ENCODE data around the gene CLNK. TPM values are rescaled to one million over a fixed set of nuclear protein-coding genes. Genes with fewer than 3 reads are reported as not detected.
A peak's percentile ranks its signal among the peaks of the same experiment; 100 is the strongest.

The CLNK gene
- total RNA-seq, 1 experiment from 2014 or later: not detected

DNA sequence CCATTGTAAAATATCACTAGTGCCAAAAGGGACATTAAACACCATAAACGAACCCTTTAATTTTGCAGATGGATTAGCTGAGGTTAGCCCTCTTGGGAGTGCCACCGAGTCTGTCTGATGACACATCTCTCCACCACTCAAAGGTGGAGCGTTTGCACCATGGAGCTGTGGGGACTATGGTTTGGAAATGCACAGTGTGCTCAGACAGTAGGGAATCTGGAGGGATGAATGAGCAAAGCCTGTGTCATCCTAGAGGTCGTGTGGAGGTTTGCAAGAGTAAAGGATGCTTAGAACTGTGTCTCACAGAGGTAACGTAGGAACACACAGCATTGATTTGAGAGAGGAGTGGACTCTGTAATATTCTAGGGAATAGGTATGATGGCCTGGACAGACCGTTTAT is 93.7 kb downstream of the CLNK start:
- H3K27ac ChIP-seq (ENCODE audit: low read depth, low read length): no peak overlapping the region
- ChIA-PET CTCF (no interaction called here), RAD21 (ENCODE audit: low non-redundant PET in 1 of 2, low total read pairs in 2 of 2, uncharacterized antibody in 2 of 2, unreplicated experiment in 2 of 2) (no interaction called here), POLR2A (no interaction called here)
- DNase-seq (ENCODE audit: low read depth, low spot score): no peak
- H2AFZ ChIP-seq (ENCODE audit: low read depth, low read length, poor library complexity, severe bottlenecking): no peak overlapping the region
- no peaks in the 10 kb centered on the region for H3K9me3 ChIP-seq (ENCODE audit: control insufficient read depth in 1 of 2, insufficient read depth in 1 of 2, low read depth in 1 of 2, low read length in 2 of 2)
- ATAC-seq: peak; percentile 47; the same call in 1 of the 2 replicates
- no peaks in the 10 kb centered on the region for H3K36me3 ChIP-seq (ENCODE audit: control insufficient read depth in 1 of 2, insufficient read depth in 2 of 2, low read length in 2 of 2)
- no peaks in the 10 kb centered on the region for H4K20me1 ChIP-seq (ENCODE audit: insufficient read depth)
- H3K4me1 ChIP-seq (ENCODE audit: control insufficient read depth in 1 of 2, insufficient read depth in 2 of 2, low read length in 2 of 2): peaks cover 0 to 7% of the 10 kb centered on the region in 2 experiments; a peak in 1 of 4 replicates
- no peak overlapping the region for H3K4me2 ChIP-seq (ENCODE audit: low read length)
- H3K27me3 ChIP-seq (ENCODE audit: insufficient read depth, low read length): no peaks in the 10 kb centered on the region
- intact Hi-C loops (cut with micrococcal nuclease): loop anchor here (10.0 kb wide), 1 partner anchor 304 kb away; no protein-coding TSS in a partner anchor
- H3K79me2 ChIP-seq (ENCODE audit: insufficient read depth, low read length): no peaks in the 10 kb centered on the region
- H3K9me2 ChIP-seq (ENCODE audit: insufficient read depth): no peaks in the 10 kb centered on the region
- TF ChIP-seq EZH2phosphoT487 (IDR thresholded peaks at IDR 0.05; ENCODE audit: borderline replicate concordance) (no peak), EGR1 (IDR thresholded peaks at IDR 0.05; ENCODE audit: low read depth) (no peak), EZH2 (IDR thresholded peaks at IDR 0.05) (no peak), TCF7L2 (IDR thresholded peaks at IDR 0.05; ENCODE audit: borderline replicate concordance, extremely low read depth, insufficient read depth, insufficient read length) (no peak), POLR2AphosphoS5 (IDR thresholded peaks at IDR 0.05; ENCODE audit: low read depth, low read length) (no peak), YY1 (IDR thresholded peaks at IDR 0.05; ENCODE audit: extremely low read depth, insufficient replicate concordance, low read depth, low read length) (no peak), FOSL1 (IDR thresholded peaks at IDR 0.05; ENCODE audit: low read depth) (no peak), CBX3 (IDR thresholded peaks at IDR 0.05; ENCODE audit: low read depth) (no peak), ZNF274 (IDR thresholded peaks at IDR 0.05; ENCODE audit: low read depth, low read length) (no peak), SRF (IDR thresholded peaks at IDR 0.05; ENCODE audit: low read depth) (no peak), RAD21 (IDR thresholded peaks at IDR 0.05; ENCODE audit: low read depth) (no peak), ZFX (IDR thresholded peaks at IDR 0.05) (no peak), CEBPB (IDR thresholded peaks at IDR 0.05; ENCODE audit: low read depth) (no peak), SP1 (IDR thresholded peaks at IDR 0.05; ENCODE audit: low read depth) (no peak), SIN3A (IDR thresholded peaks at IDR 0.05; ENCODE audit: low read depth) (no peak)
- TF ChIP-seq, protein P1, sequence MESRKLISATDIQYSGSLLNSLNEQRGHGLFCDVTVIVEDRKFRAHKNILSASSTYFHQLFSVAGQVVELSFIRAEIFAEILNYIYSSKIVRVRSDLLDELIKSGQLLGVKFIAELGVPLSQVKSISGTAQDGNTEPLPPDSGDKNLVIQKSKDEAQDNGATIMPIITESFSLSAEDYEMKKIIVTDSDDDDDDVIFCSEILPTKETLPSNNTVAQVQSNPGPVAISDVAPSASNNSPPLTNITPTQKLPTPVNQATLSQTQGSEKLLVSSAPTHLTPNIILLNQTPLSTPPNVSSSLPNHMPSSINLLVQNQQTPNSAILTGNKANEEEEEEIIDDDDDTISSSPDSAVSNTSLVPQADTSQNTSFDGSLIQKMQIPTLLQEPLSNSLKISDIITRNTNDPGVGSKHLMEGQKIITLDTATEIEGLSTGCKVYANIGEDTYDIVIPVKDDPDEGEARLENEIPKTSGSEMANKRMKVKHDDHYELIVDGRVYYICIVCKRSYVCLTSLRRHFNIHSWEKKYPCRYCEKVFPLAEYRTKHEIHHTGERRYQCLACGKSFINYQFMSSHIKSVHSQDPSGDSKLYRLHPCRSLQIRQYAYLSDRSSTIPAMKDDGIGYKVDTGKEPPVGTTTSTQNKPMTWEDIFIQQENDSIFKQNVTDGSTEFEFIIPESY (IDR thresholded peaks at IDR 0.05; ENCODE audit: extremely low read depth, insufficient replicate concordance, low read length): no peak
- TF ChIP-seq, protein P2, sequence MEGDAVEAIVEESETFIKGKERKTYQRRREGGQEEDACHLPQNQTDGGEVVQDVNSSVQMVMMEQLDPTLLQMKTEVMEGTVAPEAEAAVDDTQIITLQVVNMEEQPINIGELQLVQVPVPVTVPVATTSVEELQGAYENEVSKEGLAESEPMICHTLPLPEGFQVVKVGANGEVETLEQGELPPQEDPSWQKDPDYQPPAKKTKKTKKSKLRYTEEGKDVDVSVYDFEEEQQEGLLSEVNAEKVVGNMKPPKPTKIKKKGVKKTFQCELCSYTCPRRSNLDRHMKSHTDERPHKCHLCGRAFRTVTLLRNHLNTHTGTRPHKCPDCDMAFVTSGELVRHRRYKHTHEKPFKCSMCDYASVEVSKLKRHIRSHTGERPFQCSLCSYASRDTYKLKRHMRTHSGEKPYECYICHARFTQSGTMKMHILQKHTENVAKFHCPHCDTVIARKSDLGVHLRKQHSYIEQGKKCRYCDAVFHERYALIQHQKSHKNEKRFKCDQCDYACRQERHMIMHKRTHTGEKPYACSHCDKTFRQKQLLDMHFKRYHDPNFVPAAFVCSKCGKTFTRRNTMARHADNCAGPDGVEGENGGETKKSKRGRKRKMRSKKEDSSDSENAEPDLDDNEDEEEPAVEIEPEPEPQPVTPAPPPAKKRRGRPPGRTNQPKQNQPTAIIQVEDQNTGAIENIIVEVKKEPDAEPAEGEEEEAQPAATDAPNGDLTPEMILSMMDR (IDR thresholded peaks at IDR 0.05 in 2 of 3, conservative IDR thresholded peaks at IDR 0.05 in 1 of 3; ENCODE audit: borderline replicate concordance in 1 of 3, insufficient read depth in 1 of 3, low read depth in 2 of 3, low read length in 2 of 3): no peak
- TF ChIP-seq, protein P3, sequence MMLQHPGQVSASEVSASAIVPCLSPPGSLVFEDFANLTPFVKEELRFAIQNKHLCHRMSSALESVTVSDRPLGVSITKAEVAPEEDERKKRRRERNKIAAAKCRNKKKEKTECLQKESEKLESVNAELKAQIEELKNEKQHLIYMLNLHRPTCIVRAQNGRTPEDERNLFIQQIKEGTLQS (IDR thresholded peaks at IDR 0.05): no peak
- TF ChIP-seq, protein P4, sequence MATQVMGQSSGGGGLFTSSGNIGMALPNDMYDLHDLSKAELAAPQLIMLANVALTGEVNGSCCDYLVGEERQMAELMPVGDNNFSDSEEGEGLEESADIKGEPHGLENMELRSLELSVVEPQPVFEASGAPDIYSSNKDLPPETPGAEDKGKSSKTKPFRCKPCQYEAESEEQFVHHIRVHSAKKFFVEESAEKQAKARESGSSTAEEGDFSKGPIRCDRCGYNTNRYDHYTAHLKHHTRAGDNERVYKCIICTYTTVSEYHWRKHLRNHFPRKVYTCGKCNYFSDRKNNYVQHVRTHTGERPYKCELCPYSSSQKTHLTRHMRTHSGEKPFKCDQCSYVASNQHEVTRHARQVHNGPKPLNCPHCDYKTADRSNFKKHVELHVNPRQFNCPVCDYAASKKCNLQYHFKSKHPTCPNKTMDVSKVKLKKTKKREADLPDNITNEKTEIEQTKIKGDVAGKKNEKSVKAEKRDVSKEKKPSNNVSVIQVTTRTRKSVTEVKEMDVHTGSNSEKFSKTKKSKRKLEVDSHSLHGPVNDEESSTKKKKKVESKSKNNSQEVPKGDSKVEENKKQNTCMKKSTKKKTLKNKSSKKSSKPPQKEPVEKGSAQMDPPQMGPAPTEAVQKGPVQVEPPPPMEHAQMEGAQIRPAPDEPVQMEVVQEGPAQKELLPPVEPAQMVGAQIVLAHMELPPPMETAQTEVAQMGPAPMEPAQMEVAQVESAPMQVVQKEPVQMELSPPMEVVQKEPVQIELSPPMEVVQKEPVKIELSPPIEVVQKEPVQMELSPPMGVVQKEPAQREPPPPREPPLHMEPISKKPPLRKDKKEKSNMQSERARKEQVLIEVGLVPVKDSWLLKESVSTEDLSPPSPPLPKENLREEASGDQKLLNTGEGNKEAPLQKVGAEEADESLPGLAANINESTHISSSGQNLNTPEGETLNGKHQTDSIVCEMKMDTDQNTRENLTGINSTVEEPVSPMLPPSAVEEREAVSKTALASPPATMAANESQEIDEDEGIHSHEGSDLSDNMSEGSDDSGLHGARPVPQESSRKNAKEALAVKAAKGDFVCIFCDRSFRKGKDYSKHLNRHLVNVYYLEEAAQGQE (IDR thresholded peaks at IDR 0.05; ENCODE audit: low read depth): no peak
- TF ChIP-seq, protein P5, sequence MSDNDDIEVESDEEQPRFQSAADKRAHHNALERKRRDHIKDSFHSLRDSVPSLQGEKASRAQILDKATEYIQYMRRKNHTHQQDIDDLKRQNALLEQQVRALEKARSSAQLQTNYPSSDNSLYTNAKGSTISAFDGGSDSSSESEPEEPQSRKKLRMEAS (IDR thresholded peaks at IDR 0.05): no peak
- H3K9ac ChIP-seq (ENCODE audit: low read length): no peak overlapping the region
- no peak overlapping the region for H3K4me3 ChIP-seq (replicated peaks in 1 of 2; ENCODE audit: low read depth in 1 of 2, low read length in 2 of 2)
- no TSS peak for BruUV-seq (replicated peaks)

Measured in HCT116 (cell line).